Hypothalamus (tissue), 51 donors: ENCODE measurements around the gene AMPD3.

ENCODE experiments used
- DNase-seq, 51 donors: peaks; one replicate each; lab custom pipeline; 2025; lab: John Stamatoyannopoulos, UW

The AMPD3 gene

DNA sequence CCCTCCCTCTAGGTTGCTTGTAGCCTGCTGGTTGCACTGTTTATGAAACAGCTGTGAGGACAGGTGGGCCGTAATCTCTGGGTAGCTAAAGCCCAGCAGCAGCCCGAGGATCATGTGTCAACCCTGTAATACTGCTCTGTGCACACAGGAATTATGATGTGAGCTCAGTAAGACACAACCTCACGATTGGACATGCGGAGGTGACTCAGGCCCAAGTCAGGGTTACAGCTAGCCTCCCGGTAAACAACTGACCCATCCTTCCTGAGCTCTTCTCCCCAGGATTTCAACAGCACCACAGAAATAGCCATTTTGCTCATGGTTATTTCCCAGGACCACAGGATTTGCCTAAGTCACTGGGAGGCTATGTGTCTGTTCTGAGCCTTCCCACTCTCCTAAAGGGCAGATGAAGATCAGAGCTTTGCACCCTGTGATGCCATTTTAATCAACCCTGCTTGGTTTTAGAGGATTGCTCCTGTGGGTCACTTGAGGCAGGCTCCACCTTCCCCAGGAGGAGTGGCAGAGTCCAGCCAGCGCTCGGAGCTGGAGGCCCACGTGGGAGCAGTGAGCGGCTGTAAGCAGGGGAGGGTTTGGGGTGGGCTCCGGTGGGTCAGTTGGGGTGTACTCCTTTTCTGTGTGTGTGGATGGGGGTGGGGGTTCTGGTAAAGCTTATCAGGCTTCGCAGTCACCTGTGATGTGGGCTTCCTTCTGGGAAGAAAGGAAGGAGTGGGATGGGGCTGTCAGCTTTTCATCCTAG lies at the start of gene AMPD3:
TSS of gene AMPD3 (plus strand) at position 387 of the 754 bp plus-strand sequence. CDS start 6,256 bp downstream, outside the sequence.
- DNase-seq = peak in 11 of 51 donors; percentile 13 to 68 (median 28)

DNA sequence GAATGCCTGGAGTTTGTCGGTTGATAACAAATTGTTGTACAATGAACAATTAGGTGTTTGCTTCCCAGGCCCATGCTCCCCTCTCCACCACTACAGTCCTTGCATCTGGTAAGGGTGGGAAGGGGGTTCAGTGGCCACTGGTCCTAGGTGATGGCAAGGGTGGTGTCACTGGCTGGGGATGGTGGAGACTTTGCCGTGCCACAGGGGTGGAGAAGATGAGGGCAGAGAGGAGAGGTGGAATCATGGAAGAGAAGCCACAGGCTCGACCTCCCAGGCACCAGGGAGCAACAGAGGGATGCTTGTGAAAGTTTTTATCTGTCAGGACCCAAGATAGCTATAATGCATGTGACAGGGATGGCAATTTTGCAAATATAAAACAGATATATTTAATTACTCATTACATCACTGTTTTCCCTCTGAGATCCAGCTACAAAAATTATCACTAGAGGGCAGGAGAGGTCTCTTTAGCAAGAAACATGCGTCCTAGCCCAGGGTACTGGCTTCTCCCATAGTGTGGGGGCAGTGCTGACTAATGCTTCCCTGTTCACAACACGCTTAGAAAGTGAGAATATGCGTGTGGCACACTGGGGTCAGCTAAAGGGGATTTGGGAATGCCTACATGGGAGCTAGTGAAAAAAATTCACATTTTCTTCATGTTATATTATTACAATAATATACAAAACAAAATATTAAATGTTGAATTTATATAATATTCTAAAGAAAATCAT lies 49.0 kb upstream of the AMPD3 start:
- DNase-seq = peak in 38 of 51 donors; percentile 18 to 82 (median 54)

DNA sequence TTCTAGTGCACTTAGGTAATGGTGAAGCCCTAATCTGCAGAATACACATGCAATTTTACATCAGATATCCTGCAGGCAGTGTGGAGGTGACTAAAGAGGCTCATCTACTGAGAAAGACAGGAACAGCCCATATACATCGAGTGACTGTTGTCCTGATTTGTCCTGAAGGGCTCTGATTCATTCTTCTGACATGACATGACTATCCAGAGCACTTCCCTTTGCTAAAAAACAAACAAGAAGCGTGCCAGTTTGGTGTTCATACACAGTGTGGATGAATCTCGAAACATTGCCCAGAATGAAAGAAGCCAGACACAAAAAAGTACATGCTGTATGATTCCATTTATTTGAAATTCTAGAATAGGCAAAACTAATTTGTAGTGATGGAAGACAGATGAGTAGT lies 48.0 kb upstream of the AMPD3 start:
- DNase-seq = no peak

DNA sequence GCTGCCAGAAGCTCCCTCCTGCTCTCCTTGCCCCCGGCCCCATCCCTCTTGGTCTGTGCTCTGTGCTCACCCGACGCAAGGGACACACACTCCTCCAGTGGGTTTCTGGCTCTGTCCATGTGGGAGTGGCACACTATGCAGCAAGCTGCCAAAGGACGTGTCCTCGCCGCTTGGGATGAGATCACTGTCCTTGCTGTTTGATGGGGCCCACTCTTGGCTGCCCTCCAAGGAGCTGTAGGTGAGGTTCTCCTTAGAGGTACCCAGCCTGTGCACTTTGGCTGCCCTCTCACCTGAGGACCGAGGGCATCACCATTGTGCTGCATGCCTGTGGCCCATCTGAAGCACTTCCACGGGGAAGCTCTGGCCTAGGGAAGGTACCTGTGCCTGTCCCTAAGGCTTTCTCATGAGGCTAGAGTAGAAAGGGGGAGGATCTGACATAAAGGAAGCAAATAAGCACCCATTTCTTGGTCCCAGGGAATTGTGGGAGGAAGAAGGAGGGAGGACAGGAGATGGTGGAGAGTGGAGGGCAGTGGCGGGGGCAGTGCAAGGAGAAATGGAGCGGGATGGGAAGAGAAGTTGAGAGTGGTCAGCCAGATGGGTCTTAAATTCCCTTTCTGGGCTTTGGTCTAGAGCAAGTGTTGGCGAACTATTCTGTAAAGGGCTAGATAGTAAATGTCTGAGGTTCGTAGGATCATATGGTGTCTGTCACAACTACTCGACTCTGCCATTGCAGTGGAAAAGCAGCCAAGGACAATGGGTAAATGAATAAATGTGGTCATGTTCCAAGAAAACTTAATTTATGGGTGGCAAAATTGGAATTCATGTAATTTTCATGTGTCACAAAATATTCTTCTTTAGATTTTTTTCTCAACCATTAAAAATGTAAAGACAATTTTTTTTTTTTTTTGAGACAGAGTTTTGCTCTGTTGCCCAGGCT lies 47.0 kb upstream of the AMPD3 start:
- no peak for DNase-seq

DNA sequence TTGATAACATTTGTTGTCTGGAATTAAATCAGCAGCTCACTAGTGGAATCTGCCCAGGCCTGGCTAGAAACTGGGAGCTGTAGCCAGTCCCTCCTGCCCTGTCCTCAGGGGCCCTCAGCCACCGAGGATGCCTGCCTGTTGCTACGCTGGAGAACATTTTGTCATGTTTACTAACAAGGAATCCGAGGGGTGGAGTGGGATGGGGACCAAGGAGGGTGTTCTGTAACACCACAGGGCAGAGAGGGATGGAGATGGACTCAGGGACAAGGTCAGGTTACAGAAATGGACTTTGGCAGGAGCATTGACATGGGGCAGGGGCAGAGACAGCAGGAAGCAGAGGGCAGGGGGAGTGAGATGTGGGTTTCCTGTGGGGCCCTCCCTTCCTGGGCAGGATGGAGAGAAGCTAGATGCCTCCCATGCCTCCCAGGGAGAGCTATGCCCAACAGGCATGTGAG lies 45.8 kb upstream of the AMPD3 start:
- DNase-seq = peak in 1 of 51 donors; percentile 41

DNA sequence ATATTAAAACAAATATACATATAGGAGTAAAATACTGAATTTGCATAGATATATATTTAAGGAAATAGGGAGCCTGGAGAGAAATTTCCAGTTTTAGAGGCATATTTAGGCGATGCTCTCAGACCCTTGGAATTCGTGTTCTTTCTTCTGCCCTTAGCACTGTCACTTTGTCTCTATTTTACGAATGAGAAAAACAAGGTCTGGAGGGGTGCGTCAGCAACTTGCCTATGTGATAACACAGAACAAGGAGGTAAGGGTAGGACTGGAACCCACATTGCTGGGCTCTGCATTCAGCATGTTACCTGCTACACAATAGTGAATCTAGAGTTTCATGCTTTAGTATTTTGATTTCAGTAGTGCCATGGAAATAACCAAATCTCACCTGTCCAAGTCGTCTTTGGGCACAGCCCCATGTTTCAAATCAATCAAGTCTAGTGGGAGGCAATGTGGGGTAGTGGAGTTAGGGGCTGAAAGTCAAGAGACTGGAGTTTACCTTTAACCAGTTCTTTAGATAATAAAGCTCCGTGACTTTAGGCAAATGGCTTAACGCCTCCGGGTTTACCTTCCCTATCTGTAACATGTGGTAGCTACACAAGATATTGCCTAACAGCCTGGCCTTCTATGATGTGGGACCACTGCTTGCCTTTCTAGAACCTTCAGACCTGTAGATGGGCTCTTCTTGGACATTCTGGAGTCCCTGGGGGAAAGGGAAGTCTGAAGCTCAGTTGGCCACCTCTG lies 44.8 kb upstream of the AMPD3 start:
- DNase-seq = no peak

DNA sequence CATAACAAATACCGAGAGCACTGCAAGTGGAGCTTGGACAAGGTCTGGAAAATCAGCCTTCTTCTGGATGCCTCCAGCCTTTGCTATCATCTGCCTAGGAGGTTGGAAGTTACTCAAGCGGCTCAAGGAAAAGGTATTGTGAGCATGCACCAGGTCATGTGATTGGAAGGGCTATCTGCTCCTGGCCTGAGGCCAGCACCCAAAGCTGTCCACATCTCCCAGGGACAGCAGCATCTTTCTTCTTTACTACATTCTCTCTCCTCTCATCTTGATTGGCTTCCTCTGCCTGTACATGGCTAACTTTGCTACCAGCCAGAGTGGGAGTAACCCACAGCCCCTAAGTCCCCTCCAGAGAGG lies 44.2 kb upstream of the AMPD3 start:
- no peak for DNase-seq

DNA sequence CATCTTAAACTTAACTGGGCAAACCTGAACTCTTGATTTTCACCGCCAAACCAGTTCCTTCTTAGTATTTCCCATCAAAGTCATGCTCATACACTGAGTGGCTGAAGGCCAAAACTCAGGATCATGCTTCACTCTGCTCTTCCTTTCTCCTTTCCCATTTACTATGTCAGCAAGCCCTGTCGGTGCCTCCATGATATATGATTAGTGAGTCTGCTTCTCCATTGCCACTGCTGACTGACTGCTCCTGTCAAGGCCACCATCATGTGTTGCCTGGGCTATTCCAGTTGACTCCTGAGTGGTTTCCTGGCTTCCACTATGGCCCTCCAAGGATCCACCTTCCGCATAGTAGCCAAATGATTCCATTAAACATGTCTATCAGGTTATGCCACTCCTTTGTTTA lies 42.8 kb upstream of the AMPD3 start:
- no peak for DNase-seq

DNA sequence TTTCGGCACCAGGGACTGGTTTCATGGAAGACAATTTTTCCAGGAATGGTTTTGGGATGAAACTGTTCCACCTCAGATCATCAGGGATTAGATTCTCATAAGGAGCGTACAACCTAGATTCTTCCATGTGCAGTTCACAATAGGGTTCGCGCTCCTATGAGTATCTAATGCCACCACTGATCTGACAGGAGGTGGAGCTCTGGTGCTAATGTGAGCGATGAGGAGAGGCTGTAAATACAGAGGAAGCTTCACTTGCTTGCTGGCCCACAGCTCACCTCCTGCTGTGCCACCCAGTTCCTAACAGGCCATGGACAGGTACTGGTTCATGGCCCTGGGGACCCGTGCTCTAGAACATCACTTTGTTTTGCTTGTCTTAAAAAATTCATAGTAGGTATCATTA lies 41.8 kb upstream of the AMPD3 start:
- DNase-seq = peak in 22 of 51 donors; percentile 11 to 72 (median 46)

DNA sequence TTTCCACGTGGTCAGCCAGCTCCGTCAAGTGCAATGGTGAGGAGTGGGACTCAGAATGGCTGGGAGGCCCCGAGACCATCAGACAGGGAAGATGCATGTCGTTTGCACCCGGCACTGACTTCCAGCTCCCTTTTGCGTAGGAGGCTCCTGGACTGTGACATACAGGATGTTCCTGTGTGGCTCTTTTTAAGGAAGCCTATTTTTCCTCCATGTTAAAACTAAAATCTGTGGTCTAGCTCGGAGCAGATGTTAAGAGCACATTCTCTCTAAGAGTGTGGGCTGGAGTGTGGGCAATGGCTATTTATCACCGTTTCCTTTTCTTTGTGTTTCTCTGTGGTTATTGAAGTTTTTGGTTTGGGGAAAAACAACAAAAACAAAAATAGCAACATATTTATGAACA lies 40.9 kb upstream of the AMPD3 start:
- no peak for DNase-seq

DNA sequence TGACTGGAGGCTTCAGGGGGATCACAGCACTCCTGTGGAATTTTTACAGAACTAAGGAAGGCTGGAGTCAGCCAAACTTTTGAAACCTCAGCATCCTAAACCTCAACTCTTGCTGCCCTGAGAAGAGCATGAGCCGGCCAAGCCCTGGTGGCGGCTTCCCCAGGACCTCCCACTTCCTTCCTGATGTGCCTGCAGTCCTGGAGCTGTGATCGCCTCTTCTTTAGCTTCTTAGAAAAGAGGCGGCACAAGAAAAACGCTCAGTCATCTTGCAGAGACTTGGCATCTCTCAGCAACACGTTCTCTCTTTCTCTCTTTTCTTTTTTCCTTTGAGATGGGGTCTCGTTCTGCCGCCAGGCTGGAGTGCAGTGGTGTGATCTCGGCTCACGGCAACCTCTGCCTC lies 40.4 kb upstream of the AMPD3 start:
- DNase-seq = peak in 6 of 51 donors; percentile 8 to 33 (median 16)

DNA sequence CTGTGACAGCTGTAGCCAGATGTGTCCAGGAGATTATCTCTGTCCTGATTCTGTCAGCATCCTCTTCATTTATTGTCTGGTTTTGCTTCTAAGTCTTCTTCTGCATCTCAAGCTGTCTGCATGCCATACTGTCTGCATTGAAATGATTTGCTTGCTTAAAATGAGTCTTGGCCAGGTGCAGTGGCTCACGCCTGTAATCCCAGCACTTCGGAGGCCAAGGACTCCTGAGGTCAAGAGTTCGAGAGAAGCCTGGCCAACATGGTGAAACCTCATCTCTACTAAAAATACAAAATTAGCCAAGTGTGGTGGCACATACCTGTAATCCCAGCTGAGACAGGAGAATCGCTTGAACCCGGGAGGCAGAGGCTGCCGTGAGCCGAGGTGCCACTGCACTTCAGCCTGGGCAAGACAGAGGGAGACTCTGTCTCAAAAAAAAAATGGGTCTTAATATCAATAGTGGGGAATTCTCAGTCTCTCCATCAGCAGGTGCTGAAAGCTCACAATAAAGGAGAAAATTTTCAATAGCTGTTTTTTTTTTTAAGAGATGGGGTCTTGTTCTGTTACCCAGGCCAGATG lies 39.2 kb upstream of the AMPD3 start:
- DNase-seq = no peak

DNA sequence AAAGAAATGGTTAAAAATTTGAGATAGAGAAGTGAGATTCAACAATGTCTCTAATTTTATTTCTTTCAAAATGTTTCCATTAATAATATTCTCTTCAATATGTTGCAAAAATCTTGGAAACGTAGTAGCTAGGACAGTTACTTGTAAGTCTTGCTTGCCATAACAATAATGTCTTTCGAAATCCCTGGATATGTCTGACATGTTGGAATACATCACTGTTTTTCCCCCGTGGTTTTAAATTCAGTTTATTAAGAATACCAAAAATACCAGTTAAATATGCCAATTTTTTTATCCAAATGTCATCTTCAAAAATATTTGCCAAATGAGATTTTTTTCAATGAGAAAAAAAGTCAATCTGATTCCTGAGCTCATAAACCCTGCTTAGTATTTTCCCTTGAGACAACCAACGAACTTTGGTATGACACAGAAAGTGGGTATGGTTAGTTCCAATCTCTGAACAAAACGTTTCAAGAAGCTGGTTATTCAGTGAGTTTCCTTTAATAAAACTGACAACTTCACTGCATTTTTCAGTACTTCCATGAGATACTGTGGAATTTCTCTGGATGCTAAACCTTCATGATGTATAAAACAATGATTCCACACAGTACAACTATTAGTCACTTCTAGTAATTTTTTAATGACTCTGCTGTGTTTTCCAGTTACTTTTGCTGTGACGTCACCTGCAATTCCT lies 36.7 kb upstream of the AMPD3 start:
- DNase-seq = no peak

DNA sequence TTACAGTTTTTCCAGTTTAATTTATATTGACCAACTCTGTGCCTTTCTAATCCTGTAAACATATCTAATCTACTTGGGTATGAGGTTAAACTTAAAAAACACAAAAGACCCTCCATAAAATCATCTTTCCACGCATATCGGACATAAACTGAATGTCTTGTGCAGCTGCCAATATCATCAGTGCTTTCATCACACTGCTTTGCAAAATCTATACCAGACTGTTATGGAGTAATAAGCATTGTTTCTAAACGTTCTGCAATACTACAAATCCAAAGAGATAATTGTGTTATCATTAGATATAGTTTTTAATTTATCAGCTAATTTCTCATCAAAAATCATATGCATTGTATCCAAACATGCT lies 36.1 kb upstream of the AMPD3 start:
- no peak for DNase-seq

DNA sequence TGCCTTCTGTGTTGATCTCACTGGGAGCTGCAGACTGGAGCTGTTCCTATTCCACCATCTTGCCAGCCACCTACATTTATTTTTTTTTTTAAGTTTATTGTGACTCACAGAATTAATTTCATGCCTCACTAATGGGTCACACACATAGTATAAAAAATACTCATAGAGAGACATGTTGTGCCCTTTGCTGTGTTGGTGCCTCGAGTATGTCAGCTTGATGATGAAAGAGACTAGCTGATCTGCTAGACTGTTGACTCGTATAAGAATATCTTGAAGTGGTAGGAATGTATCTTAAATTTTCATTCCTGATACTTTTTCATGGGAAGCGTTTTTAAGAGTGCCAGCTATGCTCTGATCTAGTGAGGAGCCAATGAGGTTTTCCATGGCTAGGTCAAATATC lies 28.6 kb upstream of the AMPD3 start:
- DNase-seq = no peak

DNA sequence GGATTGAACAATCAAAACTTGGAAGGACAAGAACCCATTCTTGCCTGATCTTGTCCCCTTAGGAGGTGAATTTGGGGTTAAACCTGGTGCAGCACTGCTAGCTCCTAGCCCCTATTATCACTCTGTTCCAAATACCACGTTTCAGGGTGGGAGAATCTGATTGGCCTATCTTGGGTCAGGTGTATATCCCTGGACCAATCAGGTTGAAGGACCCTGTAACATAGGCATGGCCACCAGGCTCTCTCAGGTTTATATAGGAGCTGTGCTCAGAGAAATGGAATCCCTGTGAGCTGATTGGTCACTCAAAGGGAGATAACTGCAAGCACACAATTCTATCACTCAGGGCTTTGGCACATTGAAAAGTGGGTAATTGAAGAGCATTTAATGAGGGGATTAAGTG lies 26.6 kb upstream of the AMPD3 start:
- DNase-seq = no peak

DNA sequence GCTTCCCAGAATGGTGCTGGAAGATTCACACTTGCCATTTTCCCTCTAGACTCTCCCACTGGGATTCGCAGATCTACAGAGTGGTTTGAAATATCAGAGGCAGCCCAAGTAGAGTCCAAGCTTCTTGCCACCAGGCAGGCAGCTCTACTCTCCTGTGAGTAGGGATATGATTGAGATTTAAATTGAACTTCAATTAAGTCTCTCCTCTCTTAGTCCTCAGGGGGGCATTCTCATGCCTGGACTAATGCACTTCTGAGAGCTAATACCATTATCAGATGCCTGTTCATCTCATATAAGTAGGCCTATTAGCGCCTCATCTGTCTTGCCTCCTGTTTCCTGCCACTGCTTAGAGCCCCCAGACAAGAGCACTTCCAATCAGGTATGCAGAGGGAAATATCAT lies 25.5 kb upstream of the AMPD3 start:
- no peak for DNase-seq

DNA sequence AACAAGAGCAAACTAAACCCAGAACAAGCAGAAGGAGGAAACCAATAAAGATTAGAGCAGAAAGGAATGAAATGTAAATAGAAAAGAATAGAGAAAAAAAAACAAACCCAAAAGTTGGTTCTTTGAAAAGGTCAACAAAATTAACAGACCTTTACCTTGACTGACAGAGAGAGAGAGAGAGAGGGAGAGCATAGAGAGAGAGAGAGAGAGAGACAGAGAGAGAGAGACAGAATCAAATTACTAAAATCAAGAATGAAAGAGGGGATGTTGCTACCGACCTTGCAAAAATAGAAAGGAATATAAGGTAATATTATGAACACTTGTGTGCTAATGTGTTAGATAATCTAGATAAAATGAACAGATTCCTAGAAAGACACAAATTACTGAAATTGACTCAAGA lies 22.6 kb upstream of the AMPD3 start:
- no peak for DNase-seq

DNA sequence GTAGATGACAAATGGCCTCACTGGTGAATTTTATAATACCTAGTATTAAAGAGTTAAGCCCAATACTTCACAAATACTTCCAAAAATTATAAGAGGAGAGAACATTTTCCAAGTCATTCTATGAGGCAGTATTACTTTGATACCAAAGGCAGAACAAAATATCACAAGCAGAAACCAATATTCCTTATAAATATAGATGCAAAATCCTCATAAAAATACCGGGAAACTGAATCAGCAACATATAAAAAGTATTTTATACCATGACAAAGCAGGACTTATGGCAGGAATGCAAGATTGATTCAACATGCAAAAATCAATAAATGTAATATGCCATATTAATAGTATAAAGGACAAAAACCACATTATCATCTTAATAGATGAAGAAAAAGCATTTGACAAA lies 22.1 kb upstream of the AMPD3 start:
- DNase-seq = no peak

DNA sequence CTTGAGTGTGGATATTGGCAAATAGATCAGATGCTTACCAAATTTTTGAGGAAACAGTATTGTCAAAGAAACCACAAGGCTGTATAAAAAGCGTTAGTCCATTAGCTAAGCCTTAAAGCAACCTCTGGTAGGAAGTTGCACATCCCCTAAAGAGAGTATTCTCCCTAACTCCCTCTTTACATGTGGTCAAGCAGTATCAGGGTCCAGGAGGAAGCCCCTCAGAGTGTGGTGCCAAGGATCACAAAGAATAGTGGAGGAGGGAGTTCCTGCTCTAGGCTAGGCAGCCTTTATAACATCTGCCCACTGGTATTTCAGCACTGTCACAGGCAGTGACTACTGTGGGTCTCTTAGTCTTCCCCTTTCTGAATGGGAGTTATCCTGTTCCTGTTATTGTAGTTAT lies 18.8 kb upstream of the AMPD3 start:
- no peak for DNase-seq
